ENCODE measurements around the gene SCAMP3. TPM values are rescaled to one million over a fixed set of nuclear protein-coding genes. Genes with fewer than 3 reads are reported as not detected.
"Not testable (repeated sequence)": the region's sequence is repeated elsewhere in the genome, so short reads cannot be mapped to it uniquely, and the experiment has no call there.

Gene SCAMP3
- total RNA-seq, 1 donor from 2014 or later, result 58.7 TPM

DNA sequence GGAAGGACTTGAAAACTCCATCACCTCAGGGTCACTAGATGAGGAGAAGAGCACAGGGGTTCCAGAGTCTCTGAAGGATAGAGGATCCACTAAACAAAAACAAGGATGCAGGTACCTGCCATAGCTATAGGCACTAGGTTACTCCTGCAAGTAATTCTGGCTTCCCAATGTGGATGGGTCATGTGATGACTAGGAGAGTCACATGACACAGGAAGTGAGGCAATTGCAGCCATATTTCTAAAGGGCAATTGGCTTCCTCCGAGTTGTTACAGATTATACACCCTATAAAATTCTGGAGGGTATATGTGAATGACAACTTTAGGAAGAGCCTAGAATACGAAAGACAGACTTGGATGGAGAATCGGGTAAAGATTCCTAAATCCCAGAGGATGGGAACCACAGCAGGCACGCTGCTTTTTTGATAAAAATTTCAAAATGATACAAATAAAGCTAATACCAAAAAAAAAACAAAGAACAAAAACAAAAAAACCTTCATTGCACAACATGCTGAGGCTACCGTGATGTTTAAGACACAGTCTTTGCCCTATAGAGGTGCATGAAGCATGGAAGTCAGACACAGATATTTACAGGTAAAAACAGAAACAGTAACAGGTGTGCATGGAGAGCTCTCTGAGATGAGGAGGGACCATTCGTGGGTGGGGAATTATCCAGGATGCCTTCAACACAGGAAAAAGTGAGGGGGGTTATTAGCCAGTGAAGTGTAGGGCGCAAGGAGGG, 43.1 kb downstream of the SCAMP3 start:
- Mint-ChIP-seq H3K36me3 (peaks cover 4% of the 10 kb centered on the region), H3K27me3 (no peaks in the 10 kb centered on the region), H3K4me3 (peak overlapping the region; percentile 30), H3K9me3 (no peaks in the 10 kb centered on the region), H3K27ac (peak overlapping the region; percentile 96), H3K4me1 (ENCODE audit: unreplicated experiment) (peaks cover 10% of the 10 kb centered on the region)
- DNase-seq (ENCODE audit: extremely low spot score, unreplicated experiment), result no peak
- TF ChIP-seq, protein P1, sequence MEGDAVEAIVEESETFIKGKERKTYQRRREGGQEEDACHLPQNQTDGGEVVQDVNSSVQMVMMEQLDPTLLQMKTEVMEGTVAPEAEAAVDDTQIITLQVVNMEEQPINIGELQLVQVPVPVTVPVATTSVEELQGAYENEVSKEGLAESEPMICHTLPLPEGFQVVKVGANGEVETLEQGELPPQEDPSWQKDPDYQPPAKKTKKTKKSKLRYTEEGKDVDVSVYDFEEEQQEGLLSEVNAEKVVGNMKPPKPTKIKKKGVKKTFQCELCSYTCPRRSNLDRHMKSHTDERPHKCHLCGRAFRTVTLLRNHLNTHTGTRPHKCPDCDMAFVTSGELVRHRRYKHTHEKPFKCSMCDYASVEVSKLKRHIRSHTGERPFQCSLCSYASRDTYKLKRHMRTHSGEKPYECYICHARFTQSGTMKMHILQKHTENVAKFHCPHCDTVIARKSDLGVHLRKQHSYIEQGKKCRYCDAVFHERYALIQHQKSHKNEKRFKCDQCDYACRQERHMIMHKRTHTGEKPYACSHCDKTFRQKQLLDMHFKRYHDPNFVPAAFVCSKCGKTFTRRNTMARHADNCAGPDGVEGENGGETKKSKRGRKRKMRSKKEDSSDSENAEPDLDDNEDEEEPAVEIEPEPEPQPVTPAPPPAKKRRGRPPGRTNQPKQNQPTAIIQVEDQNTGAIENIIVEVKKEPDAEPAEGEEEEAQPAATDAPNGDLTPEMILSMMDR (conservative IDR thresholded peaks at IDR 0.05), result no peak

- H3K36me3 Mint-ChIP-seq; H3K4me1 Mint-ChIP-seq (ENCODE audit: unreplicated experiment); H3K9me3 Mint-ChIP-seq: not testable (repeated sequence)
These were observed 47.5 kb downstream of the SCAMP3 start for GRCh38 chr1:155214702-155215101.

DNA sequence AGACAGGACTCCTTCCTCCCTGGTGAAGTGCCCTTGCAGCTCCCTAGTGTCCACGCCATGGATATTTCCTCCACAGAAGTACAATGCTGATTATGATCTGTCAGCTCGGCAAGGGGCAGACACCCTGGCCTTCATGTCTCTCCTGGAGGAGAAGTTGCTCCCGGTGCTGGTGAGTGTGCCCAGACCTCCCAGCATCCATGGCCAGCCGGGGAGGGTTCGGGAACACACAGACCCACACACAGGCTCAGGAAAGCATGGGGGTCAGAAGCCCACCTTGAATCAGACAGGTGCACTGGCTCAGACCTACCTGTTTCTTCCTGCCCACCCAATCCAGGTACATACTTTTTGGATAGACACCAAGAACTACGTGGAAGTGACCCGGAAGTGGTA, 50.1 kb downstream of the SCAMP3 start:
- not testable (repeated sequence) for H3K4me3 Mint-ChIP-seq; DNase-seq (ENCODE audit: extremely low spot score, unreplicated experiment)

More at GRCh38 chr1:155214702-155215101, 47.5 kb downstream of the SCAMP3 start:
- not testable (repeated sequence) for H3K4me3 Mint-ChIP-seq; H3K27ac Mint-ChIP-seq; DNase-seq (ENCODE audit: extremely low spot score, unreplicated experiment); H3K27me3 Mint-ChIP-seq

DNA sequence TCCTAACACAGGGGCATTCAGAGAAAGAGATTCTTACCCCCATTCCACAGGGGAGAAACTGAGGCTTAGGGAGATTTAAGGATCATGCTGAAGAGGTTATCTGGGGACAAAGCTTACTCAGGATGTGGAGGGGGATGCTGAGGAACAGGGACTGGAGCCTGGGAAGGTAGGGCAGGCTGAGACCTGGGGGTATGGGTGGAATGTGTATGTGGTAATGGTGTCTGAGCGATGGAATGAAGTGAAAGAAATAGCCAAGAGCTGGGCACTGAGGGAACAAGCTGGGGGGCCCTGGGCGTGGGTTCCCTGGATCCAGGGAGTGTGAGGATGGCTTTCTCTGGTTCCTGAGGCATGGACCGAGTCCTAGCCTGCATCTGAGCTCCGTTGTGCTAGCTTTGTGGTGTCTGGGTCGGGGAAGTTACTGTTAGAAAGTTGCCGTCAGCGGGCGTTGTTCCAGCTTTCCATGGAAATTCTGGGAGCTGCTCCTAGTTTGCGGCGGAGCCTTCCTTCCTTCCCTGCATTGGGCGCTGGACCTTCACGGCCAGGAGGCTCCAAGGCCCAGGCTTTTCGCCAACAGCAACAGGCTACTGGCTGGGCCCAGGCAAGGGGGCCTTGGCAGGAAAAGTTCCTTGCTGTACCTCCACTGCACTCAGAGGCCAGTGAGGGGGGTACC, 50.6 kb downstream of the SCAMP3 start:
- H3K4me3 Mint-ChIP-seq; H3K9me3 Mint-ChIP-seq; DNase-seq (ENCODE audit: extremely low spot score, unreplicated experiment); H3K36me3 Mint-ChIP-seq; H3K27me3 Mint-ChIP-seq; H3K27ac Mint-ChIP-seq: not testable (repeated sequence)
- peaks cover 17% of the 10 kb centered on the region for H3K4me1 Mint-ChIP-seq (ENCODE audit: unreplicated experiment)

More for the DNA sequence above, 50.1 kb downstream of the SCAMP3 start:
- not testable (repeated sequence) for H3K27me3 Mint-ChIP-seq, H3K36me3 Mint-ChIP-seq, H3K9me3 Mint-ChIP-seq, H3K27ac Mint-ChIP-seq
- H3K4me1 Mint-ChIP-seq (ENCODE audit: unreplicated experiment), result peaks cover 12% of the 10 kb centered on the region

DNA sequence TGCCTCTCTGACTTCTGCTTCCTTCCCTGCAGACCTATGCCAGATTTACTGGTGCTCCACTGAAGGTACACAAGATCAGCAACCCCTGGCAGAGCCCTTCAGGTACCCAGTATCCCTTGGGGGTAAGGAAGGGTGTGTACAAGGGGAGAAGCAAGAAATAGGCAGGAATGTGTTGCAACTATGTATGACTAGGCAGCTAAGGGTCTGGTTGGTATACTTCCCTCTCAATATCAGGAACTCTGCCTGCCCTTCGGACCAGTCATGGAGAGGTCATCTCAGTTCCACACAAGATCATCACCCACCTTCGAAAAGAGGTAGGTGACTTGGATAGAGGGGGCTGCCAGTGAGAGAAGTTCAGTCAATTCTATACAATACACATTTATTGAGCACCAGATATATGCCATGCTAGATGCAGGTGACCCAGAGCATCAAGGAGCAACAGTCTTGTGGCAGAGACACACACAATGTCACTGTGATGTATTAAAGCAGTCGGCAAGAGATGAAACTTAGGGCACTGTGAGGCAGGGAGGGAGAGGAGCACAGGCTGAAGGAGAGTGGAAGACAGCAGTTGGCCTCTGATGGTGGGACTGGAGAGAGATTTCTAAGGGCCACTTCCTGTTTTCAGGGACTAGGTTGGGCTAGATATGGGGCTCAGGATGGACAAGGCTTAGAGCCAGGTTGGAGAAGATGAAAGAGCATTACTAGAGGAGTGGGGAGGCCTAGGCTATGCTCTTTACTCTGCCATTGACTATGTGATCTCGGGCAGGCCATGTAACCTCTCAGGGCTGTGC, 51.7 kb downstream of the SCAMP3 start:
- Mint-ChIP-seq H3K4me3 (peak overlapping the region; percentile 37), H3K9me3 (no peaks in the 10 kb centered on the region), H3K27me3 (no peaks in the 10 kb centered on the region)

DNA sequence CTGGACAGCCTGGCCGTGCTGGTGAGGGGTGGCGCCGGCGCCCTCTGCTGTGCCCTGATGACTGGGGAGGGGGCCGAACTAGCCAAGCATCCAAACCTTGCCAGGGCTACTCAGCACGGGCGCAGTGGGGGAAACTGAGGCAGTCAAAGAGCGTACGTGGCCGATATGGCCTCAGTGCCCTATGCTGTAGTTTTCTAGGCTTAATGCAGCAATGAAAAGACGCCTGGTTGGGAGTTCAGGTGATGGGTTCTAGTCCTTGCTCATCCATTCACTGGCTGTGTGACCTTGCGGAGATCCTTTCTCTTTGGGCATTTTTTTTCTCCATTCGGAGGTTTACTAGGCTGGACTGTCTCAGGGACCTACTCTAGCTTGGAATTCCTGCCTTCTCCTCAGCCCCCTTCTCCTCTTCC, 52.8 kb downstream of the SCAMP3 start:
- Mint-ChIP-seq H3K36me3 (no peaks in the 10 kb centered on the region), H3K9me3 (no peaks in the 10 kb centered on the region), H3K27me3 (no peaks in the 10 kb centered on the region), H3K27ac (peak overlapping the region; percentile 82), H3K4me1 (ENCODE audit: unreplicated experiment) (peaks cover 17% of the 10 kb centered on the region), H3K4me3 (peak overlapping the region; percentile 92)
- no peak for DNase-seq (ENCODE audit: extremely low spot score, unreplicated experiment)
- TF ChIP-seq, protein P1 (conservative IDR thresholded peaks at IDR 0.05), result no peak

More for the DNA sequence above, 51.7 kb downstream of the SCAMP3 start:
- TF ChIP-seq, protein P1 (conservative IDR thresholded peaks at IDR 0.05), result no peak
- no peak for DNase-seq (ENCODE audit: extremely low spot score, unreplicated experiment)
- Mint-ChIP-seq H3K27ac (no peak overlapping the region), H3K36me3 (peaks cover 4% of the 10 kb centered on the region), H3K4me1 (ENCODE audit: unreplicated experiment) (peaks cover 17% of the 10 kb centered on the region)

Data from type B pancreatic cell (in vitro differentiated cells).